Activated CD4-positive, alpha-beta T cell treated with anti-CD3 and anti-CD28 coated beads, Interleukin-10, Interleukin-2, amounts not matched to agents 100 ng/mL and 50 ng/mL, durations not matched to agents 16 hours and 8 hours (primary cell): Measurements from ENCODE around the gene EEF2K.

Experiments used
- DNase-seq: peaks from one replicate; pipeline ENCODE4 v3.0.0-alpha.2; 2020

EEF2K gene

DNA sequence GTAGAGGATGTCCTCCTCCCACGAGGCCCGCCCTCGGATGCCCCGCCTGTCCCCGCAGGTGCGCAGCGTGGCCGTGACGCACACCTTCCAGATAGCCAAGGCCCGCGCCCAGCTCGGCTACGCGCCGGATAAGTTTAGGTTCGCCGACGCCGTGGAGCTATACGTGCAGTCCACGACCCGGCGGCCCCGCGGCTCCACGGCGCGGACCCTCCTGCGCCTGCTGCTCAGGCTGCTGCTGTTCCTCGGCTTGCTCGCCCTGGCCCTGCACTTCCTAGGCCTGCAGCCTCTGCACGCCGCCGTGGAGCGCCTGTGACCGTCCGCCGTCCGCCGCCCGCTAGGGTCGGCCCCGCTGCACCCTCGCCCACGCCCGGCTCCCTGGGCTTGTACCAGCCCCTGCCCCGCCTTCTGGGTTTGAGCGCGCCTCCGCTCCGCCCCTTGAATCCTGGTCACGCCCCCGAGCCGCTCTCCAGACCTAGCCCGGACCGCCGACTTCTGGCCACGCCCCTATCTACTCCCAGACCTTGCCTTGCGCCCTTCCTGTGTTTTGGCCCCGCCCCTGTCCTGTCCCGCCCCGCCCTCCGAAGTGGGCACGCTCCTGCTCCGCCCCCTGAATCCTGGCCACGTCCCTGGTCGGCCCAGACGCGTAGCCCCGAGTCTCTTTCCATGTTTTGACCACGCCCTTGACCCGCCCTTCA, 15.8 kb upstream of the EEF2K start:
- DNase-seq: peak; percentile 82

DNA sequence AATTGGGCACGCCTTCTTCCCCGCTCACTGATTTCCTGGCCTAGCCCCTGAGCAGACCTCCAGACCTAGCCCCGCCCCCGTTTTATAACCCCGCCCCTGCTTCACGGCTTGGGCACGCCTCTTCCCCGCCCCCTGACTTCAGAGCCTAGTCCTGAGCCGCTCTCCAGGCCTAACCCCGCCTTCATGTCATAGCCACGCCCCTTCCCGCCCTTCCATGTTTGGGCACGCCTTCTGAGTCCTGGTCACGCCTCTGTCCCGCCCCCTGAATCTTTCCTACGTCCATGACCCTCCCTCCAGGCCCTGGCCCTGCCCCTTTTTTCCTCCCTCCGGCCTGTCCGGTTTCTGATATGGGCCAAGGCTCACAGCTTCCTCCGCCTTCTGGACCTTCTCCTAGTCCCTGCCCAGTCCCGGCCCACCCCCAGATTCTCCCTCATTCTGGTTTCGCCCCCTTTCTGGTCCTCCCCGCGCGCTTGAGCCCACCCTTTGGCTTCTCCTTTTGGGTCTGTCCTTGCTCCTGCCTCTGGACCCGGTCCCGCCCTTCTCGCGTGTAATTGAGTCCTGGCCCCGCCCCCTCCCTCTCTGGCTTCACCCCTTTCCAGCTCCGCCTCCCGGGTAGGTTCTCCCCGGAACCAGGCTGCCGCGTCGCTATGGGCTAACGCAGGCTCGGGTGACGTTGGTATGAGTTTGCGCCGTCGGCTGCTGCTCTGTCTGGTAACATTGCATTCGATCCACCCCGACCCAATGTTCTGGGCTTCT, 15.1 kb upstream of the EEF2K start:
- peak; percentile 100 for DNase-seq

DNA sequence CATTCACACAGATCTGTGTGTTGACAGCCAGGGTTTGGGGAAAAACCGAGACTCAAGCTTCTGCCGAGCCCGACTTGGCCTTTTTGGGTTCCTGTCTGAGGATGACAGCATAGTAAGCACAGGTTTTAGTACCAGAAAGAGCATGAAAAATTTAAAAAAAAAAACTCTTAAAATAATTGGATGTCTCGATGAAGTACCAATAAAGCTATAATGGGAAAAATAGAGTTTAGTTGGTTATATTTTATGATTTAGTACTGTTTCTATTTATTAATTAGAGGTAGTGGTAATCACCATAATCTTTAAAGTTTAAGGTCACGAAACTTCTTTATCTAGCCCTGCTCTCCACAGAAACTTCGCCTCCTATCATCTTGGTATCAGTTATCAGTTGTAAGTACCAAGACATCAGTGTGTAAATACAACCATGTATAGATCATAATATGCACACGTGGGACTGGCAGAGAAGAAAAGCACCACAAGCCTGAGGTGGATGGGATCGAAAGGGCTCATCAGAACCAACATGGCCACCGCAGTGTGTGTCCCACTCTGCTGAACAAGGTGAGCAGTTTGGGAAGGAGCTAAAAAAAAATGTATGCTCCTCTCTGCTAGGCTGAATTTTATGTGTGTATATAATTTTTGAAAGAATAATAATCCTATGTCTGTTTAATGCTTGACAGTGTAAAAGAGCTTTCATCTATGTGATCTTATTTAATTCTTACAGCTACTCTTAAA, 14.4 kb upstream of the EEF2K start:
- peak; percentile 62 for DNase-seq

- DNase-seq: peak; percentile 91
These were observed 13.6 kb upstream of the EEF2K start for GRCh38 chr16:22192261-22193062.

- no peak for DNase-seq
These were observed 13.0 kb upstream of the EEF2K start for GRCh38 chr16:22193063-22193411.

- no peak for DNase-seq
These were observed 11.2 kb upstream of the EEF2K start for GRCh38 chr16:22194707-22195444.

DNA sequence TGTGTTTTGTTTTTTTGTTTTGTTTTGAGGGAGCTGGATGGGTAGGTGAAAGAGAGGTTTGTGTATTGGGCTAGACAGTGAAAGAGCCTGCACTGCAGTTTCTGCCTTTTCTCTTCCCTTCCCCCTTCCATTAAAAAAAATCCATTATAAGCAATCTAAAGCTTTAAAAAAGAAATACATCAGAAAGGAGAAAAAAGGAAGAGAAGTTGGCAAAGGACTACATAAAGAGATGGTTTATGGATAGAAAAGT, 10.7 kb upstream of the EEF2K start:
- no peak for DNase-seq

- peak; percentile 90 for DNase-seq
These were observed 10.2 kb upstream of the EEF2K start for GRCh38 chr16:22195695-22196558.

DNA sequence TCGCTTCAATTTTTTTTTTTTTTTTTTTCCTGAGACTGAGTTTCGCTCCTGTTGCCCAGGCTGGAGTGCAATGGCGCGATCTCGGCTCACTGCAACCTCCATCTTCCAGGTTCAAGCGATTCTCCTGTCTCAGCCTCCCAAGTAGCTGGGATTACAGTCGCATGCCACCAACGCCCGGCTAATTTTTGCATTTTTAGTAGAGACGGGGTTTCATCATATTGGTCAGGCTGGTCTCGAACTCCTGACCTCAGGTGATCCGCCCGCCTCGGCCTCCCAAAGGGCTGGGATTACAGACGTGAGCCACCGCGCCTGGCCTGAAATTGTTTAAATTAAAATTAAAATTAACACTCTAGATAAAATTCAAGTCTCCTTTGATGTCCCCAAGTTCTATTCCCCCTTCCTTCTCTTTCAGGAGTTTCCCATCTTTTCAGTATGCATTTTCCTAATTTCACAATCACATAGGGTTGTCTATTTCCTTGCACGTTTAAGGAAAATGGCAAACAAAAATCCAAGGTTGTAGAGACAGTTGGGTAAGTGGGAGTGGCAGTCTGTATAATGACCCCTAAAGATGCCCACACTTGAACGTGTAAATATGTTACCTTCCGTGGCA, 9.4 kb upstream of the EEF2K start:
- DNase-seq: peak; percentile 38

DNA sequence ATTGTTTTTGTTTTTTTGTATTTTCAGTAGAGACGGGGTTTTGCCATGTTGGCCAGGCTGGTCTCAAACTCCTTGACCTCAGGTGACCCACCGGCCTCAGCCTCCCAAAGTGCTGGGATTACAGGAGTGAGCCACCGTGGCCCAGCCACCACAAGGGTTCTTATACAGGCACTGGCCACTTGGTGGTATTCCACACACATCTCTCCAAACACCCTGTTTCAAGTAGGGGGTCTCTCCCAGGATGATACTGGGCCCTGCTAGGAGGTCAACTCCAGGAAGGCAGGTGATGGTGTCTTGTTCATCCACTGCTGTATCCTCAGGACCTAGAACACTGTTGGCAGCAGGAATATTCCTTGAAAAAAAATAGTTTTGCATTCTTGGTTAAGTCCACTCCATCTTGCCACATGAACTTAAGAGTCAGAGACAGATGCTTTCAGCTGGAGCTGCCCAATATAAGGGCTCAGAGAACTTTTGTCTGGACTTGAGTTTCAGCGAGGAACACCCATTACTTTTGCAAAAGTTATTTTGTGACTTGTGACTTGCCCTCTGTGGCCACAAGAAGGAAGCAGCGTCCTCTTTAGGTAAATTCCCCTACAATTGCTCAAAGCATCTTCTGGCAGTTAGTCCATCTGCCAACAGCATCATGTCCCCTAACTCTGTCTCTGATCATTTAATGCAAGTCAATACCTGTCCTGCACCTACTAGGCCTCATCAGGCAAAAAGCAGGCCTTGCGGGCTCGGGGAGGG, 7.4 kb upstream of the EEF2K start:
- no peak for DNase-seq

GRCh38 chr16:22202261-22202637, 3.8 kb upstream of the EEF2K start:
- no peak for DNase-seq

DNA sequence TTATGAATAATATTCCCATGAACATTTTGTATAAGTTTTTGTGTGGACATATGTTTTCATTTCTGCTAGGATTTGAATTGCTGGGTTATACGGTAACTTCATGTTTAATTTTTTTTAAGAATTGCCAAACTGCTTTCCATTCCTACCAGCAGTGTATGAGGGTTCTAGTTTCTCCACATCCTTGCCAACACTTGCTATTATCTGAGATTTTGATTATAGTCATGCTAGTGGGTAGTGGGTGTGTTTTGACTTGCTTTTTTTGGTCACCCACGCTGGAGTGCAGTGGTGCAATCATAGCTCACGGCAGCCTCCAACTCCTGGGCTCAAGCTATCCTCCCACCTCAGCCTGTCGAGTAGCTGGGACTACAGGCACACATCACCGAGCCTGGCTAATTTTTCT, 3.0 kb upstream of the EEF2K start:
- DNase-seq: no peak

DNA sequence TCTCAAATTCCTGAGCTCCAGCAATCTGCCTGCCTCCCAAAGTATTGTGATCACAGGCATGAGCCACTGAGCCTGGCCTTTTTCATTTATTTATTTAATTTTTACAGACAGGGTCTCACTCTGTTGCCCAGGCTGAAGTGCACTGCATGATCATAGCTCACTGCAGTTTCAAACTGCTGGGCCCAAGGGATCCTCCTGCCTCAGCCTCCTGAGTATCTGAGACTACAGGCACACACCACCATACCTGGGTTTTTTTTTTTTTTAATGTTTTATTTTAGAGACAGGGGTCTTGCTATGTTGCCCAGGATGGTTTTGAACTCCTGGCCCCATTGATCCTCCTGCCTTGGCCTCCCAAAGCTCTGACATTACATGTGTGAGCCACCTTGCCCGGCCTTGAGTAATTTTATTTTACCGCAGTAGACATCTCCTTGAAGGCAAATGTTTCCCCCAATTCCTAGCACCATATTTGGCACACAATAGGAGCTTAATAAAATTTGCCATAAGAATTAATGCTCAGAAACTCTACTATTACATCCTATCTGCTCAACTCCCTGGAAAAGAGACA, 1.9 kb upstream of the EEF2K start:
- no peak for DNase-seq

- DNase-seq: no peak
These were observed 483 bp upstream of the EEF2K start for GRCh38 chr16:22205577-22206012.

GRCh38 chr16:22206842-22207714, 1.0 kb downstream of the EEF2K start:
- DNase-seq: peak; percentile 59

DNA sequence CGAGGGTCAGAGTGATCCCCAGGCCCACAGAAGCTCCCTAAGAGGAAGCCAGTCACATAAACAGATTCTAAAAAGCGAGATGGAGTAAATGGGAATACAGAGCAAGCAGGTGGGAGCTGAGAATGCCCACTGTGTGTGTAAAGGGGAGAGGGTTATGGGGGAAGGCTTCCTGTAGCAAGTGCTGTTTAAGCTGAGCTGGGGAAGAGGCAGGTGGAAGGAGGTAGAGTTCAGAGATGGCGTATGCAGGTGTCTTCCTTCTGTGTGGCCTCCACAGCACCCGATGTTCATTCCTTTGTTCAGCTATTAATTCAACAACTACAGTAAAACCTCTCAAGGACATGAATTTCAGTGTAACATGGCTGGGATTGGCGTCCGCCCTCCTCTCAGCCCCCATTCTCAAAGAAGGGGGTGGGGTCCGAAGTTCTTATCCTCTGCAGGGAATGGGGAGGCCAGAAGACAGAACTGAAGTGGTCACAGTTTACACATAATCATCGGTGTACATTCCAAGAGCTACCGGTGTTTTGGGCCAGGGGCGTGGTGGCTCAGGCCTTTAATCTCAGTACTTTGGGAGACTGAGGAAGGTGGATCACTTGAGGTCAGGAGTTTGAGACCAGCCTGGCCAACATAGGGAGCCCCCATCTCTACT, 1.8 kb downstream of the EEF2K start:
- DNase-seq: no peak

- DNase-seq: no peak
These were observed 4.2 kb downstream of the EEF2K start for GRCh38 chr16:22210285-22210684.

GRCh38 chr16:22210854-22211253, 4.8 kb downstream of the EEF2K start:
- no peak for DNase-seq

DNA sequence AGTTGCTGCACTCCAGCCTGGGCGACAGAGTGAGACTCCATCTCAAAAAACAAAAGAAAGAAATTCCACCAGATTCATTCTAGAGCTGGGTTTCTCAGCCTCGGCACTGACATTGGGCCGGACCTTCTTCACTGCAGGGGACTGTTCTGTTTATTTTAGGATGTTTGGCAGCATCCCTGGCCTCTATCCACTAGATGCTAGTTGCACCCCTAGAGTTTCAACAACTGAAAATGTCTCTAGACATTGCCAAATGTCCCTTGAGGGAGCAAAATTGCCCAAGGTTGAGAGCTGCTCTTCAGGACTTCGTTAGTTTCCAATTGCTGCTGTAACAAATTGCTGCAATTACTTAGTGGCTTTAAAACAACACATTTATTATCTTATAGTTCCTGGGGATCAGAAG, 7.2 kb downstream of the EEF2K start:
- no peak for DNase-seq
